ENCODE measurements around the gene MSI2. TPM values are rescaled to one million over a fixed set of nuclear protein-coding genes. Genes with fewer than 3 reads are reported as not detected.

Gene MSI2
- total RNA-seq, 2 experiments from 2014 or later, result 117 to 120 TPM

DNA sequence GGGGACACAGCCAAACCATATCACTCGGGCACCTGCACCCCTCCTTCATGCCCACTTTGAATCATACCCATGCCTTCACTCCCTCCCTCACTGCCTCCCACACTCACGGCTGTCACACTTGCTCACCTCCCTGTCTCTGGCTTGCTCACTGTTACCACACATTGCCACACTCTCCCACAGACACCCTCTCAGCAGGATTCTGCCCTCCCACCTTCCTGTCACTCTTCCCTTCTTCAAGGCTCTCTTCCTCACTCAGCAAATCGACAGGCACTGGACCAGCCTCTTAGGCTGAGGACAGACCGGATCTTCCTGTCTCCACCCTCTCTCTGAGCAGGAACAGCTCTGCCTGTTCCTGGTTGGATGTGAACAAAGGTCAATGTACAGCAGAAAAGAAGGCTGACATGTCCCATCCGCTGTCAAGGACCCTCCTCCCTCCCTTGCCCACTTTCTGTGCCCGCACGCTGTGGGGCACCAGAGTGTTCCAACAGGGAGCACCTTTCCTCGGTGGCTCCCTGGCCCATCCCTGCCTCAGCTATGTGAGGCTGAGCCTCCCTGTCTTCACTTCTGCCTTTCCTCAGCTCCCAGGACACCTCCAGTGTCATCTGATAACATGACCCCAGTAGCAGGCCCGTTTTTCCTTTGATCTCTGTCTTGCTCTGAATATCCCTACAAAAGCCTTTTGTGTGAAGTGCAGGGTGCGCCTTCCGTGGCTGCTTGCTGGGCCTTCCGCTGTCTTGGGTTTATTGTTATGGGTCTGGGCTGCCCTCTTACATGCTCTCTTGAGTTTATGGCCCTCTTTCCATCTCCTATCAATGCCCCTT is 441.8 kb downstream of the MSI2 start:
- Mint-ChIP-seq H3K27ac (no peak overlapping the region), H3K27me3 (no peaks in the 10 kb centered on the region), H3K36me3 (peaks cover 6% of the 10 kb centered on the region), H3K4me1 (peaks cover 6% of the 10 kb centered on the region), H3K9me3 (ENCODE audit: low read depth) (peaks cover 5% of the 10 kb centered on the region), H3K4me3 (no peak overlapping the region)
- CTCF ChIA-PET, result no interaction called here
- ATAC-seq, result no peak
- no peak for DNase-seq

DNA sequence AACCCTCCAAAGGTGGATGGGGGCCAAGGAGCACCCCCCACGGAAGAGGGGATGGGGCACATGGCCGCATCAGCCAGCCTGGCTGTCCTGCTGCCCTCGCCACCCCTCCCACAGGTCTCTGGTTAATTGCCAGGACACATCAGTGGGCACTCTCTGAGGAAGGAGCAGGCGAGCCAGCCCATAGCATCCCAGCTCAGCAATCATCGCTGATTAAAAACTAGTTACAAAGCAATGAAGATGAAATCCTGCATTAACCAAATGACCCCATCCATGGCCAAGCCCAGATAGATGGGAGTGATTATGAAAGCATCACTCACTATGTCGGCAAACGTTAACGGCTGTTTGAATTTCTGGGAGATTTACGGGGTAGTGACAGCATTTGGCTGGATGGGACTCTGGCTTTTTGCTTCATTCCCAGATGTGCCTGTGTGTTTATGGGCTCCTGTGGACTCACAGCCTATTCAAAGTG is 443.5 kb downstream of the MSI2 start:
- Mint-ChIP-seq H3K36me3 (peaks cover 2% of the 10 kb centered on the region), H3K27ac (no peak overlapping the region), H3K4me1 (no peaks in the 10 kb centered on the region), H3K4me3 (no peak overlapping the region), H3K9me3 (ENCODE audit: low read depth) (peaks cover 2% of the 10 kb centered on the region), H3K27me3 (no peaks in the 10 kb centered on the region)
- ATAC-seq, result no peak
- DNase-seq, result no peak
- CTCF ChIA-PET, result no interaction called here

DNA sequence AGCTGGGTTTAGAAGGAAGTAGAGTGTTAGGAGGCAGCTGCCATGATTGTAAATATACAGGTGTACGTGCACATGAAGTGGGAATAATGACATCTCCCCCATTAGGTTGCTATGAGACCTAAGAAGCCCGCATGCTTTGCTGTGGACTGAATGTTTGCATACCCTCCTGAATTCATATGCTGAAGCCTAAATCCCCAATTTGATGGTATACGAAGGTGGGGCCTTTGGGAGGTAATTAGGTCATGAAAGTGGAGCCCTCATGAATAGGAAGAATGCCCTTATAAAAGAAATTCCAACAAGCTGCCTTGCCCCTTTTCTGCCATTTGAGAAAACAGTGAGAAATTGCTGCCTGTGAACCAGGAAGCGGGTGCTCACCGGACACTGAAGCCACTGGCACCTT is 444.8 kb downstream of the MSI2 start:
- H3K27ac Mint-ChIP-seq, result no peak overlapping the region
- CTCF ChIA-PET, result no interaction called here
- H3K9me3 Mint-ChIP-seq (ENCODE audit: low read depth), result no peaks in the 10 kb centered on the region
- ATAC-seq (no peak), DNase-seq (no peak)
- H3K36me3 Mint-ChIP-seq, result no peaks in the 10 kb centered on the region
- H3K27me3 Mint-ChIP-seq, result peaks cover 1% of the 10 kb centered on the region
- peaks cover 2% of the 10 kb centered on the region for H3K4me1 Mint-ChIP-seq
- no peak overlapping the region for H3K4me3 Mint-ChIP-seq

DNA sequence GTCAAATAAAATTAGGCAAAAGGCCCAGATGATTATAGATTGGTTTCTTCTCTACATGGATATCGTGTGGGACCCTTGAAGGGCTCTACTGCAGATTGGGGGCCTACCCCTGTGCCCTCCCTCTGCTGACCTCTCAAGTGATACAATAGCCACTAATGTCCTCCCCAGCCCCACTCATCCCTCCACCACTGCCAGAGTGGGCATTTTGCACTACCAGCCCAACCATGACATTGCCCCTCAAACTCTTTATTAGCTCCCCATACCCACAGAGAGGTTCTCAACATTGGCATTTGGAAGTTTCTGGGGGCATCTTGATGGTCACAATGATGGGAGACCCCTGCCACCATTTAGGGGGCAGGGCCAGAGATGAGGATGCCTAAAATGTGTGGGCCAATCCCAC is 446.9 kb downstream of the MSI2 start:
- no peak overlapping the region for H3K4me3 Mint-ChIP-seq
- peaks cover 2% of the 10 kb centered on the region for H3K4me1 Mint-ChIP-seq
- no peak for DNase-seq
- no peak overlapping the region for H3K27ac Mint-ChIP-seq
- H3K27me3 Mint-ChIP-seq, result peaks cover 7% of the 10 kb centered on the region
- no peak for ATAC-seq
- H3K9me3 Mint-ChIP-seq (ENCODE audit: low read depth), result no peaks in the 10 kb centered on the region
- no peaks in the 10 kb centered on the region for H3K36me3 Mint-ChIP-seq
- CTCF ChIA-PET, result interaction anchor here (1.9 kb wide), 1 partner anchor 460 kb away, joined by 4 read pairs; no protein-coding TSS in a partner anchor

DNA sequence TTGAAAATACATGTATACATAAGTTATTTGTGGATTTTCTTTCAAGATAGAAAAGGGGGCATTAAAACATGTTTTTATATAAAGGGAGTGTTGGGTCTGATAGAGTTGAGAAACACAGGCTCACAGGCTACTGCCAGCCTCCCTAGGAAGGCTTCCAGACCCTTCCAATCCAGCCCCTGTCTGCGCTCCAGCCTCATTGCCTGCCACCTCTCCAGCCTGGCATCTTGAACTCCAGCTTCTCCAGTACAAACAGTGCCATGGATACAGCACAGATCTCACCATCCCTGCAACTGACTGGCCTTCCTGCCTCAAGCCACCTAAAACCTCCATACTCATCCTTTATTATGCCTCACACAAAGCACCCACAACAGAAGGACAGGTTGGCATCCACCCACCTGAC is 448.1 kb downstream of the MSI2 start:
- H3K4me3 Mint-ChIP-seq, result no peak overlapping the region
- DNase-seq (no peak), ATAC-seq (no peak)
- no peaks in the 10 kb centered on the region for H3K9me3 Mint-ChIP-seq (ENCODE audit: low read depth)
- peaks cover 2% of the 10 kb centered on the region for H3K4me1 Mint-ChIP-seq
- no peak overlapping the region for H3K27ac Mint-ChIP-seq
- no peaks in the 10 kb centered on the region for H3K36me3 Mint-ChIP-seq
- CTCF ChIA-PET, result interaction anchor here (0.6 to 1.9 kb wide), 2 partner anchors 180 to 461 kb away, joined by 4 read pairs; no protein-coding TSS in a partner anchor
- H3K27me3 Mint-ChIP-seq, result peaks cover 7% of the 10 kb centered on the region

- Mint-ChIP-seq H3K27ac (no peak overlapping the region), H3K27me3 (peaks cover 11% of the 10 kb centered on the region), H3K36me3 (peaks cover 3% of the 10 kb centered on the region), H3K4me1 (peaks cover 2% of the 10 kb centered on the region), H3K4me3 (no peak overlapping the region), H3K9me3 (ENCODE audit: low read depth) (peaks cover 3% of the 10 kb centered on the region)
- DNase-seq (no peak), ATAC-seq (no peak)
- CTCF ChIA-PET, result interaction anchor here (1.0 kb wide), 1 partner anchor 463 kb away, joined by 4 read pairs; no protein-coding TSS in a partner anchor
Observed at GRCh38 chr17:57705921-57706695, 449.8 kb downstream of the MSI2 start.

DNA sequence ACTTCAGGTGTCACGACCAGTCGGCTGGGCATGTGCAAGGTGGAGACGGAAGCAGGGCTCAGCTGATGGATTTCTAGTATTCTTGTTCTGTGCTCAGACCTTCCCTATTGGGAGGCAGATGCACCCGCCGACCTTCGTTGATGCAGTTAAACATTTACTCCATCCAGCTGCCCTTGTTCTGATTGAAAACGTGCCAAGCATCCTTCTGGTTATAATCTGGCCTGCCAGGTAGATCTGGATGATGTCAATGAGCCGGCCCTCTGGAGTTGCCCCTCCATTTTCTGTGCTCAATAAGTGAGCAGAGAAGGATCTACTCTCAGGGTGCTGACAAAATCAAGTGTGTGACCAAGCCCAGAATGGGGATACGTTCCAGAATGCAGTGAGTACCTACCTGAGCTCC is 450.4 kb downstream of the MSI2 start:
- no peak overlapping the region for H3K4me3 Mint-ChIP-seq
- H3K36me3 Mint-ChIP-seq, result peaks cover 6% of the 10 kb centered on the region
- CTCF ChIA-PET, result interaction anchor here (1.5 kb wide), 1 partner anchor 35 kb away, joined by 6 read pairs; no protein-coding TSS in a partner anchor
- DNase-seq, result no peak
- ATAC-seq, result no peak
- H3K9me3 Mint-ChIP-seq (ENCODE audit: low read depth), result peaks cover 3% of the 10 kb centered on the region
- H3K27me3 Mint-ChIP-seq, result peaks cover 18% of the 10 kb centered on the region
- H3K27ac Mint-ChIP-seq, result no peak overlapping the region
- H3K4me1 Mint-ChIP-seq, result peaks cover 2% of the 10 kb centered on the region

- Mint-ChIP-seq H3K9me3 (ENCODE audit: low read depth) (peaks cover 3% of the 10 kb centered on the region), H3K27ac (no peak overlapping the region), H3K4me3 (no peak overlapping the region), H3K27me3 (peaks cover 19% of the 10 kb centered on the region), H3K4me1 (peaks cover 2% of the 10 kb centered on the region), H3K36me3 (peaks cover 6% of the 10 kb centered on the region)
- DNase-seq (no peak), ATAC-seq (no peak)
- CTCF ChIA-PET, result interaction anchor here (1.5 kb wide), 1 partner anchor 36 kb away, joined by 6 read pairs; no protein-coding TSS in a partner anchor
Observed at GRCh38 chr17:57707892-57708291, 451.6 kb downstream of the MSI2 start.

DNA sequence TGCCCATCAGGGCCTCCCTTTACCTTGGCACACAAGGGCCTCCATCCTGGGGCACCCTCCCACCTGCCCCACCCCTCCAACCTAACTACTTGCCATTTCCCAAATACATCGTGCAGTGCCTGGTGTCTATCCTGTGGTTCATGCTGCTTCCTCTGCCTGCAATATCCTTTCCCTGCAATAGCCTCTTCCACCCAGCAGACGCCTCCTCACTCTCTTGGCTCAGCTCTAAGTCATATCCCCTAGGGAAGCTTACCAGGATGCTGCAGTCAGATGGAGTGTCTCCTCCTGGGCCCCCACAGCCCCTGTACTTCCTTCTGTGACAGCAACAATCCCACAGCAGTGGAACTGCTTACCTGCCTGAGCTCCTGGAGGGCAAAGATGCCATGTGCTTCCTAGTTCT is 452.1 kb downstream of the MSI2 start:
- H3K27me3 Mint-ChIP-seq, result peaks cover 23% of the 10 kb centered on the region
- no peak overlapping the region for H3K27ac Mint-ChIP-seq
- no peak for ATAC-seq
- H3K9me3 Mint-ChIP-seq (ENCODE audit: low read depth), result peaks cover 3% of the 10 kb centered on the region
- no peak overlapping the region for H3K4me3 Mint-ChIP-seq
- peaks cover 2% of the 10 kb centered on the region for H3K4me1 Mint-ChIP-seq
- CTCF ChIA-PET, result interaction anchor here (1.5 kb wide), 1 partner anchor 37 kb away, joined by 6 read pairs; no protein-coding TSS in a partner anchor
- H3K36me3 Mint-ChIP-seq, result peaks cover 6% of the 10 kb centered on the region
- no peak for DNase-seq

GRCh38 chr17:57713140-57713539 is 456.8 kb downstream of the MSI2 start:
- peaks cover 43% of the 10 kb centered on the region for H3K27me3 Mint-ChIP-seq
- ATAC-seq, result no peak
- no peak for DNase-seq
- peaks cover 6% of the 10 kb centered on the region for H3K36me3 Mint-ChIP-seq
- no peak overlapping the region for H3K27ac Mint-ChIP-seq
- H3K4me1 Mint-ChIP-seq, result no peaks in the 10 kb centered on the region
- no peak overlapping the region for H3K4me3 Mint-ChIP-seq
- H3K9me3 Mint-ChIP-seq (ENCODE audit: low read depth), result peaks cover 3% of the 10 kb centered on the region
- CTCF ChIA-PET, result interaction anchor here (0.8 kb wide), 1 partner anchor 41 kb away, joined by 3 read pairs; no protein-coding TSS in a partner anchor

GRCh38 chr17:57714665-57715180 is 458.4 kb downstream of the MSI2 start:
- H3K4me3 Mint-ChIP-seq, result no peak overlapping the region
- peaks cover 3% of the 10 kb centered on the region for H3K9me3 Mint-ChIP-seq (ENCODE audit: low read depth)
- ATAC-seq (no peak), DNase-seq (no peak)
- H3K27ac Mint-ChIP-seq, result no peak overlapping the region
- no peaks in the 10 kb centered on the region for H3K4me1 Mint-ChIP-seq
- CTCF ChIA-PET, result no interaction called here
- peaks cover 50% of the 10 kb centered on the region for H3K27me3 Mint-ChIP-seq
- peaks cover 6% of the 10 kb centered on the region for H3K36me3 Mint-ChIP-seq

- Mint-ChIP-seq H3K36me3 (peaks cover 3% of the 10 kb centered on the region), H3K4me1 (no peaks in the 10 kb centered on the region), H3K9me3 (ENCODE audit: low read depth) (no peaks in the 10 kb centered on the region), H3K27ac (no peak overlapping the region), H3K4me3 (no peak overlapping the region), H3K27me3 (peaks cover 53% of the 10 kb centered on the region)
- ATAC-seq (no peak), DNase-seq (no peak)
- CTCF ChIA-PET, result interaction anchor here (0.9 kb wide), 2 partner anchors 67 to 473 kb away, joined by 3 read pairs; no protein-coding TSS in a partner anchor
Observed at GRCh38 chr17:57715981-57716380, 459.7 kb downstream of the MSI2 start.

GRCh38 chr17:57718878-57719277 is 462.6 kb downstream of the MSI2 start:
- DNase-seq (no peak), ATAC-seq (no peak)
- peaks cover 2% of the 10 kb centered on the region for H3K4me1 Mint-ChIP-seq
- H3K27ac Mint-ChIP-seq, result no peak overlapping the region
- H3K4me3 Mint-ChIP-seq, result no peak overlapping the region
- H3K27me3 Mint-ChIP-seq, result peaks cover 36% of the 10 kb centered on the region
- H3K9me3 Mint-ChIP-seq (ENCODE audit: low read depth), result no peaks in the 10 kb centered on the region
- CTCF ChIA-PET, result interaction anchor here (1.2 kb wide), 1 partner anchor 65 kb away, joined by 3 read pairs; no protein-coding TSS in a partner anchor
- H3K36me3 Mint-ChIP-seq, result no peaks in the 10 kb centered on the region

Data from activated CD8-positive, alpha-beta memory T cell treated with anti-CD3 and anti-CD28 coated beads, Interleukin-2, amount 10 ng/mL, durations not matched to agents 7 days and 5 days (primary cell).